ENCODE data around the gene LRRFIP1. TPM values are rescaled to one million over a fixed set of nuclear protein-coding genes. Genes with fewer than 3 reads are reported as not detected.

LRRFIP1 gene, protein sequence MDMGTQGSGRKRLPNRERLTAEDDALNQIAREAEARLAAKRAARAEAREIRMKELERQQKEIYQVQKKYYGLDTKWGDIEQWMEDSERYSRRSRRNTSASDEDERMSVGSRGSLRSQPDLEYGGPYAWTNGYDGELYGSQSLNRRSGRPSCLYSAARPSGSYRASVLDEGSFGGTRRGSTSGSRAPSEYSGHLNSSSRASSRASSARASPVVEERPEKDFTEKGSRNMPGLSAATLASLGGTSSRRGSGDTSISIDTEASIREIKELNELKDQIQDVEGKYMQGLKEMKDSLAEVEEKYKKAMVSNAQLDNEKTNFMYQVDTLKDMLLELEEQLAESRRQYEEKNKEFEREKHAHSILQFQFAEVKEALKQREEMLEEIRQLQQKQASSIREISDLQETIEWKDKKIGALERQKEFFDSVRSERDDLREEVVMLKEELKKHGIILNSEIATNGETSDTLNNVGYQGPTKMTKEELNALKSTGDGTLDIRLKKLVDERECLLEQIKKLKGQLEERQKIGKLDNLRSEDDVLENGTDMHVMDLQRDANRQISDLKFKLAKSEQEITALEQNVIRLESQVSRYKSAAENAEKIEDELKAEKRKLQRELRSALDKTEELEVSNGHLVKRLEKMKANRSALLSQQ
- total RNA-seq, result 10 to 100 TPM; 18.7 to 79.7 (median 49.7) TPM
- 10 to 100 TPM; 44.6 to 63.1 (median 57.4) TPM for polyA plus RNA-seq
- long read RNA-seq, donor 1, partial matches to known transcripts, result 0 of 3 reads
- long read RNA-seq, donor 1, other reads (novel, unspliced or antisense), result 0 of 3 reads
- long read RNA-seq, donor 2, transcript LRRFIP1-202 (8 exons, 3,709 nt), result major isoform, 5 of 8 reads
- long read RNA-seq, donor 2, partial matches to known transcripts, result 0 of 8 reads
- long read RNA-seq, donor 2, other reads (novel, unspliced or antisense), result 0 of 8 reads
- long read RNA-seq, donor 3, partial matches to known transcripts, result 0 of 3 reads
- long read RNA-seq, donor 3, other reads (novel, unspliced or antisense), result 0 of 3 reads
- long read RNA-seq, donor 4, partial matches to known transcripts, result 24 of 35 reads
- long read RNA-seq, donor 4, other reads (novel, unspliced or antisense), result 8 of 35 reads
- long read RNA-seq, donor 5, transcript LRRFIP1-202 (8 exons, 3,709 nt), result major isoform, 14 of 45 reads
- long read RNA-seq, donor 5, partial matches to known transcripts, result 12 of 45 reads
- long read RNA-seq, donor 5, other reads (novel, unspliced or antisense), result 19 of 45 reads
- long read RNA-seq, donor 6, partial matches to known transcripts, result 21 of 30 reads
- long read RNA-seq, donor 6, other reads (novel, unspliced or antisense), result 9 of 30 reads
- long read RNA-seq, donor 7, partial matches to known transcripts, result 0 of 4 reads
- long read RNA-seq, donor 7, other reads (novel, unspliced or antisense), result 0 of 4 reads
- long read RNA-seq, donor 8, transcript LRRFIP1-202 (8 exons, 3,709 nt), result major isoform, 10 of 19 reads
- long read RNA-seq, donor 8, partial matches to known transcripts, result 0 of 19 reads
- long read RNA-seq, donor 8, other reads (novel, unspliced or antisense), result 9 of 19 reads
- long read RNA-seq, donor 9, partial matches to known transcripts, result 33 of 37 reads
- long read RNA-seq, donor 9, other reads (novel, unspliced or antisense), result 0 of 37 reads
- long read RNA-seq, donor 10, partial matches to known transcripts, result 0 of 3 reads
- long read RNA-seq, donor 10, other reads (novel, unspliced or antisense), result 0 of 3 reads

DNA sequence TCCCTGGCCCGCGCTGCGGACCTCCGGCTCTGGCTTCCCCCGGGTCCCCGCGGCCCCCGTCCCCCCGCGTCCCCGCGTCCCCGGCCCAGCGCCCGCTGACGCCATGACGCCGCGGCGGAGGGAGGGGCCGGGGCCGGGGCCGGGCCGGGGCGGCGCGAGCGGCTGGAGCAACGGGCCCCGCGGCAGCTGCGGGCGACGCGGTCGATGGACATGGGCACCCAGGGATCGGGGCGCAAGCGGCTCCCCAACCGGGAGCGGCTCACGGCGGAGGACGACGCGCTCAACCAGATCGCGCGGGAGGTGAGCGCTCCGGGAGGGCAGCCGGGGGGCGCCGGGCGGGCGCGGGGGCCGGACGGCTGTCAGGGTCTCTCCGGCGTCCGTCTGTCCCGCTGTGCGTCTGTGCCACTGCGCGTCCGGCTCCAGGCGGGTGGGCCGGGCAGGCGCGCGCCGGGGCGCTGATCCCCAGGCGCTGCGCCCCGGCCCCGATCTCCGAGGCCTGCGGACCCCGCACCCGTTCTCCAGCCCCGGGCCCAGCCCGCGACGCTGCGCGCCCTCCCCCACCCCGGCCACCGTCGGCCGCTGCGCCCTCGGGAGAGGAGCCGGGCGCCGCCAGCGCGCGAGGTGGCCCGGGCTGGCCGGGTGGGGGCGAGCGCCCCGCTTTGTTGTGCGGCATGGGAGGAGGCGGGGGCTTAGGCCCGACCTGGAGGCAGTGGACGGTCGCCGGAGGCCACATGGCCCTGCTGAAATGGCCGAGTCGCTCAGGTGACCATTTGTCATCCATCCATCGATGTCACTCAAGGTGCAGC lies at the start of gene LRRFIP1:
LRRFIP1 (plus strand) TSS at position 147 of the 806 bp plus-strand sequence; CDS start at position 205, 58 bp downstream.
- Histone ChIP-seq H3K4me3 (peak within 1 kb of the TSS in 2 of 4 donors; percentile 24 to 89), H3K27ac (peak within 1 kb of the TSS in 3 of 5 donors; percentile 35 to 78 (median 49)), H3K36me3 (replicated peaks in 1 of 2) (no peaks in the 10 kb centered on the region), H3K9me3 (replicated peaks in 1 of 3) (no peaks in the 10 kb centered on the region), H3K4me1 (replicated peaks in 1 of 2) (peaks cover 0 to 23% of the 10 kb centered on the region in 2 donors), H3K27me3 (no peaks in the 10 kb centered on the region)
- peak in 4 of 7 donors; percentile 25 to 60 (median 43) for DNase-seq
- WGBS, 4 donors, result 0 to 2% (median 2%) methylated on average over 1 to 114 of the region's 114 CpGs
- intact Hi-C loops (cut with DNase I), result no loop called here
- TF ChIP-seq POLR2A (IDR thresholded peaks at IDR 0.05), result peak in 1 of 2 donors; percentile 9
- TF ChIP-seq, protein P1, sequence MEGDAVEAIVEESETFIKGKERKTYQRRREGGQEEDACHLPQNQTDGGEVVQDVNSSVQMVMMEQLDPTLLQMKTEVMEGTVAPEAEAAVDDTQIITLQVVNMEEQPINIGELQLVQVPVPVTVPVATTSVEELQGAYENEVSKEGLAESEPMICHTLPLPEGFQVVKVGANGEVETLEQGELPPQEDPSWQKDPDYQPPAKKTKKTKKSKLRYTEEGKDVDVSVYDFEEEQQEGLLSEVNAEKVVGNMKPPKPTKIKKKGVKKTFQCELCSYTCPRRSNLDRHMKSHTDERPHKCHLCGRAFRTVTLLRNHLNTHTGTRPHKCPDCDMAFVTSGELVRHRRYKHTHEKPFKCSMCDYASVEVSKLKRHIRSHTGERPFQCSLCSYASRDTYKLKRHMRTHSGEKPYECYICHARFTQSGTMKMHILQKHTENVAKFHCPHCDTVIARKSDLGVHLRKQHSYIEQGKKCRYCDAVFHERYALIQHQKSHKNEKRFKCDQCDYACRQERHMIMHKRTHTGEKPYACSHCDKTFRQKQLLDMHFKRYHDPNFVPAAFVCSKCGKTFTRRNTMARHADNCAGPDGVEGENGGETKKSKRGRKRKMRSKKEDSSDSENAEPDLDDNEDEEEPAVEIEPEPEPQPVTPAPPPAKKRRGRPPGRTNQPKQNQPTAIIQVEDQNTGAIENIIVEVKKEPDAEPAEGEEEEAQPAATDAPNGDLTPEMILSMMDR (IDR thresholded peaks at IDR 0.05), result peak in 1 of 6 experiments; percentile 15

DNA sequence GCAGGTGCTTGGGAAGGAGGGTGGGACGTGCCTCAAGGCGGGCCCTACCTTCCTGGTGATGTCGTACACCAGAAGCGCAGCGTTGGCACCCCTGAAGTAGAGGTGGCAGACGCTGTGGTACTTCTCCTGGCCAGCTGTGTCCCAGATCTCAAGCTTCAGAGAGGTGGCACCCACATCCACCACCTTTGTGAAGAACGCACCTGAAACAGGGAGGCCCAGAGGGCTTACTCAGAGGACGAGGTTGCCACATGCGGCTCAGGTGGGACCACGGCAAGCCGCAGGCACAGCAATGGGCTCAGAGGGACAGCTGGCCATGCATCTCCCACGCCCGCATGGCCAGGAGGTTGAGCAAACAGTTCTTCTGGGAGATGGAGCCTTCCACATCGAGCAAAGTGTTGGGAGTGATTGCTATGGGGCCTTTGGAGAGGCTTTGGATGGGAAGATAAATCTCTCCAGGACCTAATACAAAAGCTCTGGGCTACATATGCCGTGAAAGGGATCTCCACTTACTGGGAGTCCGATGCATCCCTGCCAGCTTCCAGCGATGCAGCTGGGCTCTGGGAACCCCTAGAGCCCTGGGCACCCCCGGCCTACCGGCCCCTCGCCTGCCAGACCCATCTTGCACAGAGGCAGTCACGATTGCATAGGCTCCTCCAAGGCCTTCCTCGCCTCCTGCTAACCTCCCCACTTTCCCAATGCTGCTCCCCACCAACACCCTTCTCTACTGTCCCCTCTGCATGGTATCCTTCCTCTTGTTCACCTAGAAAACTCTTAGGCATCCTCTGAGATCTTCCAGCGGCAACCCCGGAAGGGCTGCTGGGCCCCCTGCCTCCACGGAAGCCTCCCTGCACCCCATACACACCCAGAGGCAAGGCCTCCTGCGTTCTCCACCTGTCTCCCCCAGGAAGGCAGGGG lies 49.2 kb upstream of the LRRFIP1 start:
- no peaks in the 10 kb centered on the region for H3K36me3 ChIP-seq (replicated peaks in 1 of 2)
- DNase-seq, result no peak
- no peaks in the 10 kb centered on the region for H3K27me3 ChIP-seq
- H3K4me1 ChIP-seq (replicated peaks in 1 of 2), result peaks cover 4 to 9% of the 10 kb centered on the region in 2 donors
- H3K27ac ChIP-seq, result no peak overlapping the region
- 91 to 92% (median 92%) methylated on average over 20 to 26 of the region's 26 CpGs for WGBS, 4 donors
- intact Hi-C loops (cut with DNase I), result loop anchor here (5.0 to 10.0 kb wide), 2 partner anchors 164 to 463 kb away; no protein-coding TSS in a partner anchor
- TF ChIP-seq, protein P1 (IDR thresholded peaks at IDR 0.05), result no peak
- no peak for TF ChIP-seq POLR2A (IDR thresholded peaks at IDR 0.05)
- no peak overlapping the region for H3K4me3 ChIP-seq
- H3K9me3 ChIP-seq (replicated peaks in 1 of 3), result no peaks in the 10 kb centered on the region

Measured in adrenal gland (tissue), 19 donors.